GM18909 (cell line): ENCODE results near the gene DNAJC8.

ENCODE experiments used
- ATAC-seq: cut with Tn5 transposase; IDR thresholded peaks from one replicate; pipeline ENCODE4 v1.9.1; 2021; ENCODE audit warnings: mild to moderate bottlenecking; ENCODE audit not compliant: unreplicated experiment, poor library complexity

Gene DNAJC8

GRCh38 chr1:28208818-28209441 lies 23.9 kb downstream of the DNAJC8 start:
- no peak for ATAC-seq

GRCh38 chr1:28205243-28205642 lies 27.6 kb downstream of the DNAJC8 start:
- no peak for ATAC-seq

GRCh38 chr1:28200234-28200873 lies 32.5 kb downstream of the DNAJC8 start:
- no peak for ATAC-seq

GRCh38 chr1:28199328-28200233 lies 33.2 kb downstream of the DNAJC8 start:
- peak; percentile 82 for ATAC-seq

GRCh38 chr1:28197682-28198415 lies 35.0 kb downstream of the DNAJC8 start:
- ATAC-seq: no peak

GRCh38 chr1:28196330-28196729 lies 36.5 kb downstream of the DNAJC8 start:
- no peak for ATAC-seq

GRCh38 chr1:28195780-28196179 lies 37.0 kb downstream of the DNAJC8 start:
- no peak for ATAC-seq

GRCh38 chr1:28194326-28195035 lies 38.3 kb downstream of the DNAJC8 start:
- ATAC-seq: no peak

GRCh38 chr1:28193701-28194161 lies 39.1 kb downstream of the DNAJC8 start:
- ATAC-seq: no peak

GRCh38 chr1:28190996-28191645 lies 41.7 kb downstream of the DNAJC8 start:
- no peak for ATAC-seq

- no peak for ATAC-seq
Observed at GRCh38 chr1:28190337-28190979, 42.4 kb downstream of the DNAJC8 start.

GRCh38 chr1:28185071-28185470 lies 47.8 kb downstream of the DNAJC8 start:
- no peak for ATAC-seq

GRCh38 chr1:28180306-28181305 lies 52.2 kb downstream of the DNAJC8 start:
- no peak for ATAC-seq

GRCh38 chr1:28178690-28179485 lies 53.9 kb downstream of the DNAJC8 start:
- ATAC-seq: no peak

- peak; percentile 53 for ATAC-seq
Observed at GRCh38 chr1:28176492-28177470, 56.0 kb downstream of the DNAJC8 start, which contains the start of gene PTAFR. Gene PTAFR (minus strand): TSS chr1:28176690. CDS start chr1:28151021, 25,669 bp downstream.
